ENCODE results near the gene GPR17.

GPR17 gene

DNA sequence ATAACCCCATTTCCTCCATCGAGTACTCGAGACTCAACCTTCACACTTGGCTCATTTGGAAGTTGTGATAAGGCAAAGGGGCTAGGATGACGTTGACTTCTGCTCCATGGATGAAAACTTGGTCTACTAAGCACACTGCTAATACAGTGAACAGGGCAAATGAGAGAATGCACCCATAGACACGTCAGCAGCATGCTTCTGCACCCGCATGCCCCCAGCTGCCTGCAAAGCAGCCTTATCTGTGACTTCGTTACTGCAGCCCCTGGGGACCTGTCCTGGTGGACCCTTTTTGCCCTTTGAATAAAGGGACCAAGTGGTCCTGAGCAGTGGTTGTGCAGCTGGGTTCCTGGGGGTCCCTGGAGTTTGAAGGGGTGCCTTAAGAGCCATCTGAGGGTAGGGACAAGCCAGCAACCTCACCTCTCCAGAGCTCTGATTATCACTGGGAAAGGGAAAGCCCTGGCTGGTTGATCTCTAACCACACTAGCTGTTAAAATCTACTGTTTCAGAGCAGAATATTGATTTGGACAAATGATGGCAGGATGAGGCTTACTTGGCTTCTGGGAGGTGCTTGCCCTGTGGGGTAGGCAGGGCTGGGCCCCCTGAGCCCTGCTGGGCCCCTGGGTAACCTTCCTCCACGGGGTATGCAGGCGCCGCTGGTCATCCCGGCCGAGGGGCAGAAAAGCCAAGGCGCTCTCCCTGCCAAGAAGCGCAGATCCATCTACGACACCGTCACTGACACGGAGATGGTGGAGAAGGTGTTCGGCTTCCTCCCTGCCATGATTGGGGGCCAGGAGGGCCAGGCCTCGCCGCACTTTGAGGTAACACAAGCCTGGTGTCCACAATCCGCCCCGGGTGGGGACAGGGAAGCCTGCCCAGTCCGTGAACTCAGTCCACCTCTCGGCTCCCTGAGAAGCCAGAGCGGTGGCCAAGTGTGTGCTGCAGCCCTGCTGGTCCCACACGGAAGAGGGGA, 37.6 kb upstream of the GPR17 start:
- no peak overlapping the region for H3K9ac ChIP-seq (ENCODE audit: low read length)
- no peaks in the 10 kb centered on the region for H3K27me3 ChIP-seq (ENCODE audit: control insufficient read depth, insufficient read depth, low read length)

DNA sequence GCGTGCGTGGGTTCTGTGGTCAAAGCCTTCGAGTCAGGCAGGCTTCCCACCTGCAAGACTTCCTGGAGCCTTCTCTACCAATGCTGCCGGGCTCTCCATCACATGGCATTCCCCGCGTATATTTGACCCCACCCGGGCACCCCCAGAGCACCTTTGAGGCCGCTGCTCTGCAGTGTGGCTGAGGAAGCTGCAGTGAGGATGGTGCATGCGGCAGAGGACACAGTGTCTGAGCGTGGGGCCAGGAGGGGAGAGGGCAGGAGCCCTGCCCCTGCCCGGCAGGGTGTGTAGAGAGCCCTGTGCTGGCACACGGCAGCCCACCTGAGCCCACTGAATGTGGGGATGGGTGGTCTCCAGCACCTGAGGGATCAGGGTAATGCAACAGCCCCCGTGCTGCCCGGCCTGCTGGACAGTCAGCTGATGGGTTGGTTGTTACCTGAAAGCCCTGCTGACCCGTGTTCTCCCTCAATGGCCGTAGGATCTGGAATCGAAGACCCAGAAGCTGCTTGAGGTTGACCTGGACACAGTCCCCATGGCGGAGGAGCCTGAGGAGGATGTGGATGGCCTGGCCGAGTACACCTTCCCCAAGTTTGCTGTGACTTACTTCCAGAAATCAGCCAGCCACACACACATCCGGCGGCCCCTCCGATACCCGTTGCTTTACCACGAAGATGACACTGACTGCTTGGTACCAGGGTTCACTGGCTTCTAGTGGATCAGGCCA, 36.8 kb upstream of the GPR17 start:
- no peaks in the 10 kb centered on the region for H3K27me3 ChIP-seq (ENCODE audit: control insufficient read depth, insufficient read depth, low read length)
- no peak overlapping the region for H3K27ac ChIP-seq (ENCODE audit: low read length)
- no peak overlapping the region for H3K9ac ChIP-seq (ENCODE audit: low read length)
- H3K36me3 ChIP-seq (ENCODE audit: control insufficient read depth, low read depth, low read length), result no peaks in the 10 kb centered on the region
- H3K4me3 ChIP-seq (ENCODE audit: low read length), result no peak overlapping the region
- H3K9me3 ChIP-seq (ENCODE audit: control insufficient read depth, low read depth, low read length), result no peaks in the 10 kb centered on the region
- H3K4me1 ChIP-seq (ENCODE audit: control insufficient read depth, low read depth, low read length), result no peaks in the 10 kb centered on the region

More for the DNA sequence above, 37.6 kb upstream of the GPR17 start:
- Histone ChIP-seq H3K4me1 (ENCODE audit: control insufficient read depth, low read depth, low read length) (no peaks in the 10 kb centered on the region), H3K9me3 (ENCODE audit: control insufficient read depth, low read depth, low read length) (no peaks in the 10 kb centered on the region), H3K27ac (ENCODE audit: low read length) (no peak overlapping the region), H3K36me3 (ENCODE audit: control insufficient read depth, low read depth, low read length) (no peaks in the 10 kb centered on the region), H3K4me3 (ENCODE audit: low read length) (no peak overlapping the region)

DNA sequence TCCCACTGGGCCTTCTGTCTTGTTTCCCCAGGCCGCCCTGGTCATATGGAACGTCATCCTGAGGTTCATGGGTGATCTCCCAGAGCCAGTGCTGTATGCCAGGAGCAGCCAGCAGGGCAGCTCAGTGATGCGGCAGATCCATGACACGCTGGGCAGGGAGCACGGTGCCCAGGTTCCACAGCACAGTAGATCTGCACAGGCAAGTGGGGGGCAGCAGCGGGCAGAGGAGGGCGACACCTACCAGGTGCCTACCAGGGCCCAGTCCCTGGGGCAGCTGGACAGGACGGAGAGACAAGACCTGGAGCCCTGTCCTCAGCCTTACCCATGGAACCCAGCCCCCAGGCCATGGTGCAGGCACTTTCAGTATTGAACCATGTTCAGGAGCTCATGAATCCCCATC, 36.1 kb upstream of the GPR17 start:
- H3K9me3 ChIP-seq (ENCODE audit: control insufficient read depth, low read depth, low read length), result no peaks in the 10 kb centered on the region
- no peak overlapping the region for H3K27ac ChIP-seq (ENCODE audit: low read length)
- H3K9ac ChIP-seq (ENCODE audit: low read length), result no peak overlapping the region
- no peaks in the 10 kb centered on the region for H3K27me3 ChIP-seq (ENCODE audit: control insufficient read depth, insufficient read depth, low read length)
- no peaks in the 10 kb centered on the region for H3K36me3 ChIP-seq (ENCODE audit: control insufficient read depth, low read depth, low read length)
- H3K4me1 ChIP-seq (ENCODE audit: control insufficient read depth, low read depth, low read length), result no peaks in the 10 kb centered on the region
- no peak overlapping the region for H3K4me3 ChIP-seq (ENCODE audit: low read length)

DNA sequence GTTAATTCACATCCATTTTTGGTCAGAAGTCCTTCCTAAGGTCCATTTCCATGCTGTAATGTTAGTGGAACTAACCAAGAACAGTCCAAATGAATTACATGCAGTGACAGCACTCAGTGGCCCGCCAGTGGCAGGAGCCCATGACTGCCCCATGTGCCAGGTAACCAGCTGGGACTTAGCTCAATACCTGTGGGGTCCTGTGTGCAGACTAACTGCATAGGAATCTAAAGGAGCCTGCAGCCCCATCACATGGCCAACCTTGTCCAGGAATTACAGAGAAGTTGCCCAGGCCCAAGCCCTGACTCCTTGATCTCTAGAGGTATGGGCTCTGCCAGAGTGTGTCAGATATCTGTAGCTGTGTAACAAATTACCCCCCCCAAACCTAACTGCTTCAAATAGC, 35.4 kb upstream of the GPR17 start:
- no peaks in the 10 kb centered on the region for H3K9me3 ChIP-seq (ENCODE audit: control insufficient read depth, low read depth, low read length)
- H3K27me3 ChIP-seq (ENCODE audit: control insufficient read depth, insufficient read depth, low read length), result no peaks in the 10 kb centered on the region
- no peaks in the 10 kb centered on the region for H3K4me1 ChIP-seq (ENCODE audit: control insufficient read depth, low read depth, low read length)
- H3K27ac ChIP-seq (ENCODE audit: low read length), result no peak overlapping the region
- H3K4me3 ChIP-seq (ENCODE audit: low read length), result no peak overlapping the region
- H3K9ac ChIP-seq (ENCODE audit: low read length), result no peak overlapping the region
- no peaks in the 10 kb centered on the region for H3K36me3 ChIP-seq (ENCODE audit: control insufficient read depth, low read depth, low read length)

DNA sequence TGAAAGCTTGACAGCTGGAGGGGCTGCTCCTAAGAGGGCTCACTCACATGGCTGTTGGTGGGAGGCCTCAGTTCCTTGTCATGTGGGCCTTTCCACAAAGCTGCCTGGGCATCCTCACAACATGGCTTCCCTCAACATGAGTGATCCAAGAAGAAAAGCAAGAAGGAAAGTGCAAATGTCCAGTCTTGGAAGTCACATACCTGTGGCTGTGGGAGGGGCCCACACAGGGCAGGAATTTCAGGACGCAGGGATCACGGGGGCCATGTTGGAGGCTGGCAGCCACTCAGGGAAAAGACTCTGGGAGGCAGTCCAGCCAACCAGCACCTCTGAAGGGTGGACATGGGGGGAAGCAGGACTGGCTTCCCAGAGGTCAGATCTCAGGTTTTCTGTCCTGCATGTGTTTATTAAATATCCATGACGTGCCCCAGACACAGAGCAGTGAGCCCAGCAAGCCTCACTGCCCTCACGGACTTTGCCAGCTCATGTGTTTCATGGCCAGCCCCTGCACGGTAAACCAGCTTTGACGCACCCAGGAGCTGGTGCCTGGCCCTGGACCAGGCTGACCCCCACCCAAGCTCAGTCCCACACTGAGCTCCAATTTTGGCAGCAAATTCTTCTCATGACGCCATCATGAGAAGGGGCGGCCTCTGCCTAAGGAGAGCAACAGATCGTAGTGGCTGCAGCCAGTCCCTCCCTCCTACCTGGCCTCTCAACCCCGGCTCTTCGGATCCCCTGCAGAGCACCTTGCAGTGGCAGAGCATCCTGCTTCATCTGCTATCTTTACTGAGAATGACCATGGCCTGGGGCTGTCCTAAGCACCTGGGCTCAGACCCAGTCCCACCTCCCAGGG, 34.7 kb upstream of the GPR17 start:
- H3K27me3 ChIP-seq (ENCODE audit: control insufficient read depth, insufficient read depth, low read length), result no peaks in the 10 kb centered on the region
- H3K9me3 ChIP-seq (ENCODE audit: control insufficient read depth, low read depth, low read length), result no peaks in the 10 kb centered on the region
- H3K36me3 ChIP-seq (ENCODE audit: control insufficient read depth, low read depth, low read length), result no peaks in the 10 kb centered on the region
- no peak overlapping the region for H3K9ac ChIP-seq (ENCODE audit: low read length)
- no peaks in the 10 kb centered on the region for H3K4me1 ChIP-seq (ENCODE audit: control insufficient read depth, low read depth, low read length)
- no peak overlapping the region for H3K4me3 ChIP-seq (ENCODE audit: low read length)
- no peak overlapping the region for H3K27ac ChIP-seq (ENCODE audit: low read length)

DNA sequence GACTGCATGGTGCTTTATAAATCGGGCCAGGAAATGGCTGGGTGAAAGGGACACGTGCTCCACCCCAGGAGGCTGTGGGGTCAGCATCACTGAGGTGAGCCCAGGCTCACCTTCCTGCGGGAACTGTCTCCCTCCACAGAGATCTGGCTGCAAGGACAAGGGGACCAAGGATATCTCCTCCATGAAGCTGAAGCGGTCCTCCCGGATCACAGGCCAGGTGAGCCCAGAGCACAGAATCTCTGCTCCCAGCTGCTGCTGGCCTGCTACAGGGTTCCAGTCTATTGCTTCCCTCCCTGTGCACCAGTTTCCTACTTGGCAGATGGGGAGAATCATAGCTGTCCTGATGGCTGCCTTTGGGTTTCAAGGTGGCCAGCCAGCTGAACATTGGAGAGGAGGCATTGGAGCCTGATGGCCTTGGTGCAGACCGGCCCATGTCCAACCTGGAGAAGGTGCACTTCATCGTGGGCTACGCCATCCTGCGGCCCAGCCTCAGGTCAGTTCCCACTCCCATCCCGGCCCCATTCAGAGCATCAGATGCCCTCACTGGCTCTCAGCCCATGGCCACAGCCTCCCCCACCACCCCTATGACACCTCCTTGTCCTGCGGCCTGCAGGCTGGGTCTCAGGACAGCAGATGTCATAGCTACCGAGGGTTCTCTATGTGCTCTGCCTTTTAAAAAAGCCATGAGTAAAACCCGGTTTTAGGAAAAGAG, 33.7 kb upstream of the GPR17 start:
- H3K9me3 ChIP-seq (ENCODE audit: control insufficient read depth, low read depth, low read length), result no peaks in the 10 kb centered on the region
- H3K4me3 ChIP-seq (ENCODE audit: low read length), result no peak overlapping the region
- H3K9ac ChIP-seq (ENCODE audit: low read length), result no peak overlapping the region
- H3K4me1 ChIP-seq (ENCODE audit: control insufficient read depth, low read depth, low read length), result no peaks in the 10 kb centered on the region
- no peaks in the 10 kb centered on the region for H3K27me3 ChIP-seq (ENCODE audit: control insufficient read depth, insufficient read depth, low read length)
- no peaks in the 10 kb centered on the region for H3K36me3 ChIP-seq (ENCODE audit: control insufficient read depth, low read depth, low read length)
- H3K27ac ChIP-seq (ENCODE audit: low read length), result no peak overlapping the region

DNA sequence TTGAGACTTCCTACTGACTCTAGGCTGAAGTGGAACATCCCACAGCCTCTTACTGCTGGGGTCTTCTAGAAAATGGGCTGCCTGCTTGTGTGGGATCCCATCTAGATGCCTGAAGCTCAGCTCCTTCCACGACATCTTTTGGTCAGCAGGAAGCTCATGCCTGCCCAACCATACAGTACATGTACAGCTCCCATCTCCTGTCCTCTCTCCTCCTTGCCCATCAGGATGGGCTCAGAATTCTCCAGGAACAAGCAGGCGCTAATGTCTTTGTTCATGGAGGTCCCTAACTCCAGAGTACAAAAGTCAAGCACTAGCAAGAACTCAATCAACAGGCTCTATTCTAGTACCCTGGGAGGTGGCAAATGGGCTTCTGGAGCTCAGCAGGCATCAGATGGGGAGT, 31.7 kb upstream of the GPR17 start:
- Histone ChIP-seq H3K9ac (ENCODE audit: low read length) (no peak overlapping the region), H3K4me3 (ENCODE audit: low read length) (no peak overlapping the region), H3K27me3 (ENCODE audit: control insufficient read depth, insufficient read depth, low read length) (no peaks in the 10 kb centered on the region)

DNA sequence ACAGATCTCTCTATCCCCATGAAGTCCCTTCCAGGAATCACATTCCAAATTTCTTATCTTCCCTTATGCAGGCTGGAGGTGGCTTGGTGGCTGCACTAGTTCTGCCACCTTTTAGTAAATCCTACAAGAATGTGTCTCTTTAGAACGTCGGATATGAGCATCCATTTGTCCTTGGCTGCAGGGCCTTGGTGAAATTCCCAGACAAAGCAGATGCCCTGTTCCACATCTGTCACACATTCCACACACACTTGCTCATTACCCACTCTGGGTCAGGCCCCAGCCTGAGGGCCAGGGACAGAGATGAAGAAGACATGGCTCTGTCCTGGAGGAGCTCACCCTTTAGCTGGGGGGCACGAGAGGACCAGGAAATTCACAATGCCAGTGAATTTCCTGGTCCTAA, 31.2 kb upstream of the GPR17 start:
- Histone ChIP-seq H3K27me3 (ENCODE audit: control insufficient read depth, insufficient read depth, low read length) (no peaks in the 10 kb centered on the region), H3K36me3 (ENCODE audit: control insufficient read depth, low read depth, low read length) (no peaks in the 10 kb centered on the region), H3K27ac (ENCODE audit: low read length) (no peak overlapping the region), H3K4me1 (ENCODE audit: control insufficient read depth, low read depth, low read length) (no peaks in the 10 kb centered on the region), H3K4me3 (ENCODE audit: low read length) (no peak overlapping the region), H3K9me3 (ENCODE audit: control insufficient read depth, low read depth, low read length) (no peaks in the 10 kb centered on the region), H3K9ac (ENCODE audit: low read length) (no peak overlapping the region)

More for the DNA sequence above, 31.7 kb upstream of the GPR17 start:
- no peaks in the 10 kb centered on the region for H3K36me3 ChIP-seq (ENCODE audit: control insufficient read depth, low read depth, low read length)
- no peaks in the 10 kb centered on the region for H3K9me3 ChIP-seq (ENCODE audit: control insufficient read depth, low read depth, low read length)
- H3K4me1 ChIP-seq (ENCODE audit: control insufficient read depth, low read depth, low read length), result no peaks in the 10 kb centered on the region
- no peak overlapping the region for H3K27ac ChIP-seq (ENCODE audit: low read length)

DNA sequence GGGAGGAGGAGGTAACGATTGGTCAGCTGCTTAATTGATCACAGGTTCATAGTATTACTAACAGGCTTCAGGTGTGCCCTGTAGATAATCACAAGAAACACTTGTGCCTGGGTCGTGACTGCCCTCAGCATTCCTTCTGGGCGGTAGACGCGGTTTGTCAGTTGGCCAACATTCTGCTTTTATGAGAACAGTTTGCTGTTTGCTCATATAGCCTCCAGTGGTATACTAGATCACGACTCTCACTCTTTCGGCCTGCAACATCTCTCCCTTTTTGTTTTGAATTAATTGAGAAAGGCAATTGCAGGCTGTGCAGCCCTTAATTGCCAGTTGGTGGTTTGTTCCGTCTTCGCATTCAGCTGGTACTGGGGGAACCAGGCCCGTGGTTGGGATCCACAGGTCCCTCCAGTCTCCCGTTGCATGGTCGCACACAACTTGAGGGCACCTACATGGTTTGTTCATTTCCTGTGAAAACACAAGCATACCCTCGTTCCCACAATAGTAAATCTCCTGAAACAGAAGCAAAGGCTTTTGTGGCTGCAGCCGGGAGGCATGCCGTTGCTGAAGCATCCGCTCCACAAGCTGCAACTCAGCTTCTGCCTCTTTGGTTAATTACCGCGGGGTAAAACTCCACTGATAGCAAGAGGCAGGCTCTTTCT, 30.3 kb upstream of the GPR17 start:
- Histone ChIP-seq H3K9me3 (ENCODE audit: control insufficient read depth, low read depth, low read length) (no peaks in the 10 kb centered on the region), H3K4me3 (ENCODE audit: low read length) (no peak overlapping the region), H3K27me3 (ENCODE audit: control insufficient read depth, insufficient read depth, low read length) (no peaks in the 10 kb centered on the region), H3K4me1 (ENCODE audit: control insufficient read depth, low read depth, low read length) (no peaks in the 10 kb centered on the region), H3K27ac (ENCODE audit: low read length) (no peak overlapping the region), H3K9ac (ENCODE audit: low read length) (no peak overlapping the region), H3K36me3 (ENCODE audit: control insufficient read depth, low read depth, low read length) (no peaks in the 10 kb centered on the region)

DNA sequence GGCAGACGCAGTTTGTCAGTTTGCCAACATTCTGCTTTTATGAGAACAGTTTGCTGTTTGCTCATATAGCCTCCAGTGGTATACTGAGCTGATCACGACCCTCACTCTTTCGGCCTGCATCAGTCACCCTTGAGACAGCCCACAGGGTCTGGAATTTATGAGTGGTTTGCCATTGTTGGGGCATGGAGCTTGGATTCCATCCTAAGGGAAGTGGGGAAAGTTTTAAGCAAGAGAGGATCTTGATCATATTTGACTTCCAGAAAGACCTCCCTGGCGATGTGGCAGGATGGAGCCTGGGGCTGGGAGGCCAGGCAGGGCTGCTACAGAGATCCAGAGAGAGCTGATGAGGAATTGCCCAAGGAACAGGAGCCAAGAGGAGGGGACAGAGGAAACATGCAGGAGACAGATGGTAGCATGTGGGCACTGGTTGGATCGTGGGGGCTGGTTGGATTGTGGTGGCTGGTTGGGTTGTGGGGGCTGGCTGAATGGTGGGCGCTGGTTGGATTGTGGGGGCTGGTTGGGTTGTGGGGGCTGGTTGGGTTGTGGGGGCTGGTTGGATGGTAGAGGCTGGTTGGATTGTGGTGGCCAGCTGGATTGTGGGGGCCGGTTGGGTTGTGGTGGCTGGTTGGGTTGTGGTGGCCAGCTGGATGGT, 27.3 kb upstream of the GPR17 start:
- H3K4me3 ChIP-seq (ENCODE audit: low read length), result no peak overlapping the region

More for the DNA sequence above, 27.3 kb upstream of the GPR17 start:
- H3K36me3 ChIP-seq (ENCODE audit: control insufficient read depth, low read depth, low read length), result no peaks in the 10 kb centered on the region
- no peaks in the 10 kb centered on the region for H3K4me1 ChIP-seq (ENCODE audit: control insufficient read depth, low read depth, low read length)
- no peak overlapping the region for H3K27ac ChIP-seq (ENCODE audit: low read length)
- H3K27me3 ChIP-seq (ENCODE audit: control insufficient read depth, insufficient read depth, low read length), result no peaks in the 10 kb centered on the region
- no peaks in the 10 kb centered on the region for H3K9me3 ChIP-seq (ENCODE audit: control insufficient read depth, low read depth, low read length)
- H3K9ac ChIP-seq (ENCODE audit: low read length), result no peak overlapping the region
